Measurements from ENCODE around the gene PYGO2.

The PYGO2 gene

DNA sequence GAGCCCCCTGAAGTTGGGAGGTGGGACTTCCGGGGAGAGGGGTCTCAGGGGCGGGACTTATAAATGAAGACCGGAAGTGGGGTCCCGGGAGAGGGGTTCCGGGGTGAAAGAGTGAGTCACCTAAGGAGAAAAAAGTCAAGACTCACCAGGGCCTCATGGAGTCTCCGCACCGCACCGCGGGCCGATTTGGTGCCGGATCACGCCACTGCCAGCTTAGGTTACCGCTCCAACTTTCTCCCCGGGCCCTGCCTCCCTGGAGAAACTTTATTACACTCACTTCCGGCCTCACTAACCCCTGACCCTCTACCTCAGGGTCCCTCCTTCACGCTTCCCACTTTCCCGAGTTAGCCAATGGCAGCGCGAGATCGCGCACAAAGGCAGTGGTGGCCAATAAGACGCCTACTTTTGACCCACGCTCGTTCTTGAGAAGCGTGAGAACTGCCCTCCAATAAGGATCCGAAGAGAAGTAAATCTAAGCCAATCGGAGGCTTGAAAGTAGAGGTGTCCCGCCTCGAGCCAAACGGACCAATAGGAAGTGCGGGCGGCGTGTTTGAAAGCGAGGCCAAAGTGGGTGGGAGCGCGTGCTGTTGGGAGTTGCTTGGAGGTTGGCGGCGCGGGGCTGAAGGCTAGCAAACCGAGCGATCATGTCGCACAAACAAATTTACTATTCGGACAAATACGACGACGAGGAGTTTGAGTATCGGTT is 12.7 kb upstream of the PYGO2 start, which contains the start of gene CKS1B:
TSS of gene CKS1B (plus strand) at position 580 of the 706 bp plus-strand sequence. CDS start at position 645, 65 bp downstream.
- H3K4me3 ChIP-seq (ENCODE audit: low read length): peak within 1 kb of the TSS; percentile 85
- TF ChIP-seq, protein P1, sequence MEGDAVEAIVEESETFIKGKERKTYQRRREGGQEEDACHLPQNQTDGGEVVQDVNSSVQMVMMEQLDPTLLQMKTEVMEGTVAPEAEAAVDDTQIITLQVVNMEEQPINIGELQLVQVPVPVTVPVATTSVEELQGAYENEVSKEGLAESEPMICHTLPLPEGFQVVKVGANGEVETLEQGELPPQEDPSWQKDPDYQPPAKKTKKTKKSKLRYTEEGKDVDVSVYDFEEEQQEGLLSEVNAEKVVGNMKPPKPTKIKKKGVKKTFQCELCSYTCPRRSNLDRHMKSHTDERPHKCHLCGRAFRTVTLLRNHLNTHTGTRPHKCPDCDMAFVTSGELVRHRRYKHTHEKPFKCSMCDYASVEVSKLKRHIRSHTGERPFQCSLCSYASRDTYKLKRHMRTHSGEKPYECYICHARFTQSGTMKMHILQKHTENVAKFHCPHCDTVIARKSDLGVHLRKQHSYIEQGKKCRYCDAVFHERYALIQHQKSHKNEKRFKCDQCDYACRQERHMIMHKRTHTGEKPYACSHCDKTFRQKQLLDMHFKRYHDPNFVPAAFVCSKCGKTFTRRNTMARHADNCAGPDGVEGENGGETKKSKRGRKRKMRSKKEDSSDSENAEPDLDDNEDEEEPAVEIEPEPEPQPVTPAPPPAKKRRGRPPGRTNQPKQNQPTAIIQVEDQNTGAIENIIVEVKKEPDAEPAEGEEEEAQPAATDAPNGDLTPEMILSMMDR (conservative IDR thresholded peaks at IDR 0.05; ENCODE audit: low read depth, low read length): no peak
- peak; percentile 100 for DNase-seq (ENCODE audit: low read depth)

DNA sequence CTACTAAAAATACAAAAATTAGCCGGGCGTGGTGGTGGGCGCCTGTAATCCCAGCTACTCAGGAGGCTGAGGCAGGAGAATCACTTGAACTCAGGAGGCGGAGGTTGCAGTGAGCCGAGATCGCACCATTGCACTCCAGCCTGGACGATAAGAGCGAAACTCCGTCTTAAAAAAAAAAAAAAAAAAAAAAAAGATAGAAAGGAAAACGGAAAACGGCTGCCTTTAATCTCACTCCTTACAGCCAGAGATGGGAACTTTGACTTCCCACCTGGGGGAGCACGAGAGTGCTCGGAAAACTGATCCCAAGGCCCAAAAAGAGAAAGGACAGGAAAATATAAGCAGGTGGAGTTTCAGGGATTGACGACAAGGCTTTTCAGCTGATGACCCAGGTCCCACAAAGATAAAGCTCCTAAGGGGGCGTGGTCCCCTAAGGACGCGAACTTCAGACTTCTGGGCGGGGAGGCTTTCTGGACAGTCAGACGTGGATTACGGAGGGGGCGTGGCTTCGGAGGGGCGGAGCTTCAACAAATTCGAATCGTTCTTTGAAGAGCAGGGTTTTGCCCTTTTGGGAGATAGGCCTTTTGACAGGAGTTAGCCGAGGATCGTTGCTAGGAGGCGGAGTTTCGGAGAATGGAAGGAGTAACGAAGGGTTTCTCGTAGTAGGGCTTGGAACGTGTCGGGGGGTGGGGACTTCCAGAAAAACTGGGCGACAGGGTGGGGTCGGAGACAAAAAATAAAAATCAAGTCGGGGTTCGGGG is 11.9 kb upstream of the PYGO2 start:
- peak; percentile 89 for DNase-seq (ENCODE audit: low read depth)
- H3K4me3 ChIP-seq (ENCODE audit: low read length): peak overlapping the region; percentile 85
- TF ChIP-seq, protein P1 (conservative IDR thresholded peaks at IDR 0.05; ENCODE audit: low read depth, low read length): peak; percentile 19

DNA sequence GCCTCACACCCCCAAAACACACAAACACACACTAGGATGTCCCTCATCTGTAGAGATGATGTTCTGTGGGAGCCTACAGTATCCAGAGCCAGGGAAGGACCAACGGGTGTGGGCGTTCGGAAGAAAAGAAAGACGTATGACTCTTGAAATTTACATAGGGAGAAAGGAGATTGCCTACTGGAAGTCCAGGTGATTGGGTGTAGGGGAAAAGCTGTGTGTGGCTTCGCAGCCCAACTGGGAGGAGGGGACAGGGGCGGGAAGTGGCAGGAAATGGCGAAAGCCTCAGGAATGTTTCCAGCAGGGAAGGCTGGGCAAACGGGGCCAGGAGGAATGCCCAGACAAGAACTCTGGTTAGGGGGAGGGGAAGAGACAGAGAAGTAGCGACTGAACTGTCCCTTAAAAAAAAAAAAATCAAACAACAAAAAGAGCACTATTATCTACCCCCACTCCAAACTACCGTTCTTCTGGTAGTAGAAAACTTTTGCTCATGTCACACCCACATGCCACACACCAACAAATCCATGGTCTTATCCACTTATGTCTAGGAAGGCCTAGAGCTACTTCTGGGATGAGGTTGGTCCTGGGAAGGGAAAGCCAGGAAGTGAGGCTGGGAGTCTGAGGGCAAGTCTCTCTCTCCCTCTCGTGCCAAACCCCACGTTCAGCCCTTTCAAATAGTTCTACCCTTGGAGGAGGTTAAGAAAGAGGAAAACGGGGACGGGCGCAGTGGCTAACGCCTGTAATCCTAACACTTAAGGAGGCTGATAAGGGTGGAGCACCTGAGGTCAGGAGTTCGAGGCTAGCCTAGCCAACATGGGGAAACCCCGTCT is 11.1 kb upstream of the PYGO2 start:
- TF ChIP-seq, protein P1 (conservative IDR thresholded peaks at IDR 0.05; ENCODE audit: low read depth, low read length): no peak
- peak overlapping the region; percentile 85 for H3K4me3 ChIP-seq (ENCODE audit: low read length)
- peak; percentile 84 for DNase-seq (ENCODE audit: low read depth)

DNA sequence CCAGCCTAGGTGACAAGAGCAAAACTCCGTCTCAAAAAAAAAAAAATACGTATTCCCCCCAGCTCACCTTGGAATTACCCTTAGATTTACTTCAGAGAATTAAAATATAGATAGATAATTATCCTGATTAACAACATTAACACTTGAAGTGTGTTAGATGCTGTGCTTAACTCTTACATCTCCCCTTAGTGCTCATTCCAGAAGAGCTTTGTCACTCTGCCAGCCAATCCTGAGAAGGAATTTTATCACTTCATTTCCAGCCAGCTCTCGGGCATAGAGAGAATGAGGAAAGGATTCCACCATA is 10.6 kb upstream of the PYGO2 start:
- DNase-seq (ENCODE audit: low read depth): peak; percentile 30
- peak overlapping the region; percentile 85 for H3K4me3 ChIP-seq (ENCODE audit: low read length)
- TF ChIP-seq, protein P1 (conservative IDR thresholded peaks at IDR 0.05; ENCODE audit: low read depth, low read length): no peak

DNA sequence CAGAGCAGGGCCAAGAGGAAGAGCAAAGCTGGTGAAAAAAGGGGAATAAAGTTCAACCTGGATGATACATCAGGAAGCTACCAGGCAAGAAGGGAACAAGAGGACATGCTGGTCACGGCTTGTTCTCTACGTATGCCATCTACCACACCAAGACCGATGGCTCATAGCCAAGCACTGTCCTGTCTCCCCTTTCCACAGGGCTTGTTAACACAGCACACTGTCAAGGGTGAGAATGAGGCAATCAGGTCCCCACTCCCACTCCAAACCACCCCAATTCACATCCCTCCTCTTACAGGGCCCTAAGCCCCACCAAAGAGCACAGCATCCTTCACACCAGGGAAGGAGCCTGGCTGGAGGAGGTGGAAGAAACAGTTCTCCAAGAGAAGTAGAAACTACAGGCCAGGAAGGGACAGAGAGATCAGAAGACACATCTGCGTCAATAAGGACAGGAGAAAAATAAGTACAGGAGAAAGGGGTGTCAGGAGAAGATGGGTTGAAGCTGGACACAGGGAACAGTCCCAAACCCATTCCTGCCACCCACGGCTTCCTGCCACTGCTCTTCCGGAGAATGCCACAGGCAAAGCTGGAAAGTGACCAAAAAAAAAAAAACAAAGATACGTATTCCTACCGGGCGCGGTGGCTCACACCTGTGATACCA is 9.9 kb upstream of the PYGO2 start:
- H3K4me3 ChIP-seq (ENCODE audit: low read length): peak overlapping the region; percentile 4
- TF ChIP-seq, protein P1 (conservative IDR thresholded peaks at IDR 0.05; ENCODE audit: low read depth, low read length): no peak
- DNase-seq (ENCODE audit: low read depth): no peak

DNA sequence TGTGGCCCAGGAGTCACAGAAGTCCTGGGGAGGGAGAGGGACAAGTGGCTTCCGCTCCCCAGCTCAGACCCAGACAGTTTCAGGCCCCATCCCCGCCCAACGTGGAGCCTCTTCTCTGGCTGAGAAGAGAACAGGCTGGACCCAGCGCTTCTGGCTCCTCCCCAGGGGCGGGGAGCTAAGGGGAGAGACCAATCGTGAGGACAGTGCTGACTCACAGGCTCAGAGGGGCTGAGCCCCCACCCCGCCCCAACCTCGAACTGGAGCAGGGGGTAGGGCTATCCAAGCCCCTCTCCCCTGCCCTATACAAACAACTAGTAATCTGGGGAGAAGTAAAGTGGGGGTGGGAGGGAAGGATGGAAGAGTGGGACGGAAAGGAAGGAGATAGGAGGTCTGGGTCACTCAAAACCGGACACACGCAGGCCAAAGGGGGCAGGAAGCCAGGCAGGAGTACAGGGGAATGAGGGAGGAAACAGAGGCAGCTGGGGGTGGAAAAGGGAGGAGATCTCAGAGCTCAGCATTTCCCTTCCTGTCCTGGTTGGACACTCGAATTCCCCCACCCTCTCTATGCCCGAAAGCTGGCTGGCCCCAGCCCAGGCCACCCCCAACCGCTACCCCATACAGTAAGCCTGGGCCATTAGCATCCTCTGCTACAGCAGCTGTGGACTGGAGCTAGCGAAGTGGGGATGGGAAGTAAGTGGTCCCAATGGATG is 9.2 kb upstream of the PYGO2 start, which contains the start of gene SHC1:
TSS of gene SHC1 (minus strand) at position 117 of the 710 bp plus-strand sequence. CDS start 221 bp downstream, outside the sequence.
- H3K4me3 ChIP-seq (ENCODE audit: low read length): peak within 1 kb of the TSS; percentile 74
- peak; percentile 61 for DNase-seq (ENCODE audit: low read depth)
- TF ChIP-seq, protein P1 (conservative IDR thresholded peaks at IDR 0.05; ENCODE audit: low read depth, low read length): no peak

Data from retinal pigment epithelial cell (primary cell).